Stimulated activated effector memory CD8-positive, alpha-beta T cell treated with anti-CD3 and anti-CD28 coated beads, Interleukin-12 subunit alpha, Interleukin-12 subunit beta, amount 100 ng/mL, for 72 hours (primary cell): Measurements from ENCODE around the gene ELMO1.

Experiments
- ATAC-seq: fragments of 150-1000 bp; cut with Tn5 transposase; 2 replicates; pipeline ENCODE4 v1.10.0; 2021
- DNase-seq, 2 donors: peaks; one replicate each; pipeline ENCODE4 v3.0.0; 2021 to 2022; ENCODE audit warnings: low spot score in 2 of 2
- H3K27ac Mint-ChIP-seq: one replicate; pipeline ENCODE4 v1.8.0; 2022; ENCODE audit warnings: mild to moderate bottlenecking, mixed read lengths
- H3K36me3 Mint-ChIP-seq: one replicate; pipeline ENCODE4 v1.8.0; 2022; ENCODE audit warnings: mild to moderate bottlenecking, mixed read lengths
- H3K4me1 Mint-ChIP-seq: one replicate; pipeline ENCODE4 v1.8.0; 2022; ENCODE audit warnings: mixed read lengths
- H3K4me3 Mint-ChIP-seq: one replicate; pipeline ENCODE4 v1.8.0; 2022; ENCODE audit warnings: mild to moderate bottlenecking, mixed read lengths
- H3K9me3 Mint-ChIP-seq: one replicate; pipeline ENCODE4 v1.8.0; 2022; ENCODE audit warnings: mixed read lengths

The ELMO1 gene

GRCh38 chr7:36971515-36972139 is 477.0 kb downstream of the ELMO1 start:
- DNase-seq (no peak), ATAC-seq (no peak)
- Mint-ChIP-seq H3K9me3 (peaks cover 6% of the 10 kb centered on the region), H3K36me3 (no peaks in the 10 kb centered on the region), H3K4me1 (peaks cover 32% of the 10 kb centered on the region), H3K4me3 (no peak overlapping the region), H3K27ac (no peak overlapping the region)

- Mint-ChIP-seq H3K4me3 (no peak overlapping the region), H3K27ac (peak overlapping the region; percentile 56), H3K9me3 (peaks cover 6% of the 10 kb centered on the region), H3K36me3 (no peaks in the 10 kb centered on the region), H3K4me1 (peaks cover 24% of the 10 kb centered on the region)
- ATAC-seq = peak; percentile 78
- no peak for DNase-seq
Measured at GRCh38 chr7:36970551-36971514, 477.8 kb downstream of the ELMO1 start.

- H3K4me1 Mint-ChIP-seq = peaks cover 34% of the 10 kb centered on the region
- H3K36me3 Mint-ChIP-seq = peaks cover 6% of the 10 kb centered on the region
- ATAC-seq (peak; percentile 46), DNase-seq (no peak)
- peaks cover 10% of the 10 kb centered on the region for H3K9me3 Mint-ChIP-seq
- H3K27ac Mint-ChIP-seq = no peak overlapping the region
- H3K4me3 Mint-ChIP-seq = no peak overlapping the region
Measured at GRCh38 chr7:36969376-36969775, 479.3 kb downstream of the ELMO1 start.

DNA sequence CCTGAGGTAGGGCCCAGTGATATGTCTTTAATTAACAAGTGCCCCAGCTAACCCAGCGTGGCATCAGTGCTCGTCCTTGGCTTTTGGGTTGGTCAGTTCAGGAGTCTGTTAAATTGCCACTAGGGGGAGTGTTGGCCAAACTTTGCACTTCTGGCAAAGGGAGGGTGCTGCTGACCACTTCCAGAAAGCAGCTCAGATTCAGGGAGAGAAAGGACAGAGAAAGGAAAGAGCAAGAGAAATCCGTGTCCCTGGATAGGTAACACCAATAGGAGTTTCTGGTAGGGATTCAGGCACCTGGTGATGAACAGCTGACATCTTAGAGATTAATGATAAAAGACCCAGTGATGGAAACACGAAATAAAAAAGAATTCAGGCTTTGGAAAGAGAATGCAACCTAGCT is 481.3 kb downstream of the ELMO1 start:
- Mint-ChIP-seq H3K36me3 (peaks cover 6% of the 10 kb centered on the region), H3K4me1 (peaks cover 41% of the 10 kb centered on the region), H3K27ac (no peak overlapping the region), H3K9me3 (peaks cover 10% of the 10 kb centered on the region), H3K4me3 (no peak overlapping the region)
- ATAC-seq = no peak
- DNase-seq = no peak

GRCh38 chr7:36966636-36967035 is 482.0 kb downstream of the ELMO1 start:
- H3K36me3 Mint-ChIP-seq = peaks cover 6% of the 10 kb centered on the region
- peaks cover 10% of the 10 kb centered on the region for H3K9me3 Mint-ChIP-seq
- H3K4me3 Mint-ChIP-seq = no peak overlapping the region
- H3K27ac Mint-ChIP-seq = no peak overlapping the region
- no peak for ATAC-seq
- DNase-seq = no peak
- peaks cover 46% of the 10 kb centered on the region for H3K4me1 Mint-ChIP-seq

DNA sequence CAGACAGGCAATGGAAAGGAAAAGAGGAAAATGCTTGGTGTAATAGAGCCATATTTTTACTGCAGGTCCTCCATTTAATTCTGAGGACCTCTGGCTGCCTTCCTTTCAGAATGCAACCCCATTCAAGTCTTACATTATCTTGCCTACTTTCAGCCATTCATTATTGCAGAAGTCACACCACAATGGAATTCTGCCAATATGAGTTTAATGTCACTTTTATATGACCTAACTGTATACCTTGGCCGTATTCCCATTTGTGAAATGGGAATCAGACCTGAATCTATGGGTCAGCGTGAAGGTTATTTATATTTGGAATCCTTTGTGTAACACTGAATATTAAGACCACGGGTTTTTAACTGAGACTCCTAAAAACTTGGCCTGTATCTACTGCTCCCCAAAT is 482.6 kb downstream of the ELMO1 start:
- peaks cover 42% of the 10 kb centered on the region for H3K4me1 Mint-ChIP-seq

GRCh38 chr7:36965625-36966024 is 483.0 kb downstream of the ELMO1 start:
- Mint-ChIP-seq H3K4me3 (no peak overlapping the region), H3K27ac (no peak overlapping the region), H3K4me1 (peaks cover 38% of the 10 kb centered on the region), H3K9me3 (peaks cover 12% of the 10 kb centered on the region), H3K36me3 (peaks cover 6% of the 10 kb centered on the region)
- DNase-seq (no peak), ATAC-seq (no peak)

More for the DNA sequence above, 482.6 kb downstream of the ELMO1 start:
- no peak for ATAC-seq
- Mint-ChIP-seq H3K36me3 (peaks cover 6% of the 10 kb centered on the region), H3K9me3 (peaks cover 10% of the 10 kb centered on the region), H3K27ac (no peak overlapping the region), H3K4me3 (no peak overlapping the region)
- DNase-seq = no peak

DNA sequence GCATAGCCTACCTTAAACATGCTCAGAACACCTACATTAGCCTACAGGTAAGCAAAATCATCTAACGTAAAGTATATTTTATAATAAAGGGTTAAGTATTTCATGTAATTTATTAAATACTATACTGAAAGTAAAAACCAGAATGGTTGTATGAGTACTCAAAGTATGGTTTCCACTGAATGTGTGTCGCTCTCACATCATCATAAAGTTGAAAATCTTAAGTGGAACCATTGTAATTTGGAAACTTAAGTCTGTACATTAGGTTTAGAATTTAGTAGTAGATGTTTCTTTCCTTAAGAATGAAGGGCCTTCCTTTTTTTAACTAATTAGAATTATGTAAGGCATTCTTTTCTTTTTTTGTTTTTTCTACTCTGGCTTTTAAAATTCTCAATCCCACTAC is 484.4 kb downstream of the ELMO1 start:
- Mint-ChIP-seq H3K4me1 (peaks cover 25% of the 10 kb centered on the region), H3K9me3 (peaks cover 12% of the 10 kb centered on the region), H3K36me3 (peaks cover 6% of the 10 kb centered on the region), H3K27ac (no peak overlapping the region), H3K4me3 (no peak overlapping the region)
- ATAC-seq = peak; percentile 85
- no peak for DNase-seq

DNA sequence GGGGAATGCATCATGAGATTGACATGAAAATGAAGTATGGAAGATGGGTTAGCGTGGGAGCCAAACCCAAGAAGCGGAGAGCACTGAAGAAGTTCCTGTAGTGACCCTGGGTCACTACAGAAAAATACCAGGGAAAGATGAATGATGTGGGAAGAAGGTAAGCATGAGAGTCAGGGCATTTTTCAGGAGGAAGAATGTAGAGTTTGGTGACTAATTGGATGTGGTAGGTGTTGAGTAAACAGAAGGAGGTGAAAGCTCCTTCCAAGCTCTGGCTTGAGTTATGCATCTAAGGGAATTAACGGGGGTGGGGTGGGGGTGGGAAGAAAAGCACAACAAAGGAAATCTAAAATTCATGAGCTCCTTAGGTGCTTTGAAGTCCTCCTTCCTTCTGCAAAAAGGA is 486.3 kb downstream of the ELMO1 start:
- Mint-ChIP-seq H3K4me3 (no peak overlapping the region), H3K4me1 (peaks cover 22% of the 10 kb centered on the region), H3K36me3 (peaks cover 6% of the 10 kb centered on the region), H3K27ac (peak overlapping the region; percentile 58), H3K9me3 (peaks cover 9% of the 10 kb centered on the region)
- ATAC-seq (no peak), DNase-seq (no peak)

DNA sequence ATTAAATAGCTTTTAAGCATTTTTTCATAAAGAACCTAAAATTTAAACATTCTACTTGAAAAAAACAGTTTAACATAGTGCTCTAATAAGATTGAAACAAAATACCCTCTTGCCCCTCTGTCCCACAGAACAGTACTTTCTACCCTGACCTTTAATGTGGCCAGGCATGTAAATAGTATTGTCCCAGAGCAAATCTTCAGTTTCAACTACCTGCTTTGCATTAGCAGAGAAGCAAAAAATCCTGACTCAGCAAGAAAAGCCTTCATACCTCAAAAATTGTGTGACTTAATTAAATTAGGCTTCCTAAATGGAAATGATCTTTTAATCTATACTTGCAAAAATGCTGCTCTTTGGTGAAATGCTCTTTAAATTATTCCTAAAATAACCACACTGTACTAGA is 487.0 kb downstream of the ELMO1 start:
- Mint-ChIP-seq H3K4me1 (peaks cover 22% of the 10 kb centered on the region), H3K9me3 (peaks cover 6% of the 10 kb centered on the region), H3K36me3 (peaks cover 6% of the 10 kb centered on the region), H3K4me3 (no peak overlapping the region), H3K27ac (peak overlapping the region; percentile 58)
- ATAC-seq (no peak), DNase-seq (no peak)

DNA sequence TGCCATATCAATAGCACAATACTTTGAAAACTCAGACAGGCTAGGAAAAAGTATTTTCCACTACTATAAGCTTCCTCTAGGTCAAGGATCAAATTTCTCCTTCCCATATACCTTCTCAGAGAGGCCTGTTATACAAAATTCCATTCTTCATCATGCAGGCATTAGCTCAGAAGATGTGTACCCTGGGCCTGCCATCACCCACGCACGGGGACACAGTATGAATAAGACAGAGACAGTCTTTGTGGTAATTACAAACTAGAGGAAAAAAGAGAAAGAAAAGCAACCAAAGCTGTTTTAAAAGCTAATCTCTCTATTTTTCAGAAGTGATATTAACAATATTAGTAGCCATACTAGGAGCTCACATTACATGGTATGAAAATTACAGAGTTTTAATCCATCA is 487.6 kb downstream of the ELMO1 start:
- Mint-ChIP-seq H3K4me1 (peaks cover 22% of the 10 kb centered on the region), H3K4me3 (no peak overlapping the region)
- peak; percentile 78 for ATAC-seq

GRCh38 chr7:36960105-36960504 is 488.6 kb downstream of the ELMO1 start:
- Mint-ChIP-seq H3K9me3 (peaks cover 6% of the 10 kb centered on the region), H3K36me3 (peaks cover 3% of the 10 kb centered on the region), H3K27ac (no peak overlapping the region), H3K4me3 (no peak overlapping the region), H3K4me1 (peaks cover 20% of the 10 kb centered on the region)
- ATAC-seq (no peak), DNase-seq (no peak)

More for the DNA sequence above, 487.6 kb downstream of the ELMO1 start:
- H3K9me3 Mint-ChIP-seq = peaks cover 6% of the 10 kb centered on the region
- H3K36me3 Mint-ChIP-seq = peaks cover 6% of the 10 kb centered on the region
- no peak overlapping the region for H3K27ac Mint-ChIP-seq
- DNase-seq = no peak

DNA sequence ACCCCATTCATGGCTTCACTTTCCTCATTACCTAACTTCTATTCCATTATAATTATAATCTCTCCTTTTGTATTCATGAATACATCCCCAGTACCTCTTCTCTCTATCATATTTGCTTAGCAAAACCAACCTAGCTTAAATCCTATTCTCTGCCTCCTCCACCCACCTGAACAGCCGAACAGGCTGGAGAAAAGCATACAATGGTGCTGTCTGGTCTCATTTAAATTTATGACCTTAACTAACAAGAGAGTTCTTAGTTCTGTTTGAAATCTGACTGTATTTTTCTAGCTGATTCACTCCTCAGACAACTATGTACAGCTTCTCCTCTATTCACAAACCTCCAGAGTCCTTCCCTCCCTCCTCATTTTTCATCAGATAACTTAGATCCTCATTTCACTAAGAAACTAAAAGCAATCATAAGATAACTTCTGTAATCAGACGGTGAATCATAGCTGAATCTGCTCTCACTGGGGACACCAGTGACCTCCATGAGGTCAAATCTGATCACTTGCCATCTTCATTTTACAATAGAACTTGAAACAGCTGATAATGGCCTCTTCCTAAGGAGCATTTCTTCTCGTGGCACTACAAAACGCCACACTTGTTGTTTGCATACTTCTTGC is 490.4 kb downstream of the ELMO1 start:
- Mint-ChIP-seq H3K9me3 (peaks cover 2% of the 10 kb centered on the region), H3K4me1 (peaks cover 15% of the 10 kb centered on the region), H3K4me3 (no peak overlapping the region), H3K27ac (no peak overlapping the region), H3K36me3 (no peaks in the 10 kb centered on the region)
- no peak for DNase-seq
- peak; percentile 63 for ATAC-seq

GRCh38 chr7:36957620-36958019 is 491.0 kb downstream of the ELMO1 start:
- Mint-ChIP-seq H3K9me3 (peaks cover 2% of the 10 kb centered on the region), H3K27ac (no peak overlapping the region), H3K4me3 (no peak overlapping the region)

DNA sequence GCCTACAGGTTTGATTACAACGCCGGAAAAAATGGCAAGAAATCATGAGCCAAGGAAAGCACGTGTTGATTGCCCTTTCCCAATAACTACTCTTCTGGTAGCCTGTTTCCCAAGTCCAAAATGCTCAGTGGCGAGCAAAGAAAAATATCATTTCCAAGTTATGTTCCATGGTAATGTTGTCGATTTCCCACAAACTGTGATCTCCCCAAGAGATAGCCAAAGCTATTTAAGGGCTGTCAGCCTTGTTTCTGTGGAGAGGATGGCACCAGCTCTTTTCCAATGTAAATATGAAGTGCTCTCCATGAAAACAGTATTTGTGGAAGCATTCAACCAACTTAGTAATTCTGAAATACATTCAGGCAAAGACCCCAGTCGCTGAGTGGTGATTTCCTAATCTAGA is 491.9 kb downstream of the ELMO1 start:
- no peaks in the 10 kb centered on the region for H3K36me3 Mint-ChIP-seq
- DNase-seq (no peak), ATAC-seq (no peak)
- H3K4me1 Mint-ChIP-seq = peaks cover 4% of the 10 kb centered on the region
- H3K4me3 Mint-ChIP-seq = no peak overlapping the region
- peaks cover 2% of the 10 kb centered on the region for H3K9me3 Mint-ChIP-seq
- no peak overlapping the region for H3K27ac Mint-ChIP-seq

More at GRCh38 chr7:36957620-36958019, 491.0 kb downstream of the ELMO1 start:
- Mint-ChIP-seq H3K4me1 (peaks cover 12% of the 10 kb centered on the region), H3K36me3 (no peaks in the 10 kb centered on the region)
- no peak for ATAC-seq
- DNase-seq = no peak
